Measurements from ENCODE around the gene RTL10.
"Not testable (repeated sequence)": the region's sequence is repeated elsewhere in the genome, so short reads cannot be mapped to it uniquely, and the experiment has no call there.

Gene RTL10

DNA sequence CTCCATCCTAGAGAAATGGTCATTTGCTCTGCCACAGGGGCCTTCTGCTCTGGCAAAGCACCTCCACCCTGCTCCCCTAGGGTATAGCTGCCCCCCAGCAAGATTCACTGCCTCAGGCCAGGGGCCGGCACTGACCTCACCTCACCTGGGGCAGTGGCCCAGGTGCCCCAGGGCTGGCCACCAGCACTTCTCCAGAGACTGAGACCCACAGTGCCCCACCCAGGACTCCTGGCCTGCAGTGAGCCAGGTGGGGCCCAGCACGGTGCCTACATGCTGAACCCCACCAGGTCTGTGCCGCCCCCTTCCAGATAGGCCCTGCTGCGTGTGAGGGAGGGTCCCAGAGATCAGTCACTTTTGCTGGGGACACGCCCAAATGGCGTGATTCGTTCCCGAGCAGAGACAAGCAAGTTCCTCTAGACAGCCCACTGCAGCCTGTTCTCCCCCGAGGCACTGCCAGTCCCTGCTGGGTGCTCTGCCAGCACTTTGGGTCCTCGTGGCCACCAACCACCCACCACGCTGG is 10.8 kb downstream of the RTL10 start:
- no peak for DNase-seq (ENCODE audit: low read depth in 3 of 3)

DNA sequence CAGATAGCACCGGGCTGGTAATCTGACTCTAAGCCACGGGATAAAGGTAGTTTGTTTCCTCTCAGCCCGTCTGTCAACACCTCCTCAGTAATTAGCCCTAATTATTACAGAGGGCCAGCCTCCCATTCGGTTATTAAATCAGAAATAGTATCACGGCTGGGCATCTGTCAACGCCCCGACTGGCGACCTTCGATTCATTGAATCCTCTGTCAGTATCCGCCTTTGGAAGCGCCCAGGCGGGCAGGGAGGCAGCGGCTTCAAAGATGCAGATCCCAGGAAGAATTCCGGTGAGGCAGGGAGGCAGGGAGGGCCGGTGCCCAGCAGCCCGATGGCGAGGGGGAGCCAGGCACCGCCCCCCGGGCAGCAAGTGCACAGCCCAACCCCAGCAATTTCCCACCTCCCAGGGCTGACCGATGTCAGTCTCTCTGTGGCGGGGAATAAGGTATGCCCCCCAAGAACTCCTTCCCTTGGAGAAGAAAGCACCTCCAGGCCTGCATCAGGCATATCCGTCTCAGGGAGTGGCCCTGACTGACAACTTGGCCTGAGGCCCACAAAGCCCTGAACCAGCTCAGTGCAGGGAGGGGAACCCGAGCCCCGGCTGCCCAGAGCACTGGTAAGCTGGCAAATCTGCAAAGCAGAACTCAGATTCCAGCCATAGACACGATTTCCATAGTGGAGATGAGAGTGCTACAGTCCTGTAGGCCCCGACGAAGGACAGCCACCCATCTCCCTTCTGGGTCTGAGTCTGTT is 11.4 kb downstream of the RTL10 start:
- DNase-seq (ENCODE audit: low read depth in 3 of 3), result no peak

DNA sequence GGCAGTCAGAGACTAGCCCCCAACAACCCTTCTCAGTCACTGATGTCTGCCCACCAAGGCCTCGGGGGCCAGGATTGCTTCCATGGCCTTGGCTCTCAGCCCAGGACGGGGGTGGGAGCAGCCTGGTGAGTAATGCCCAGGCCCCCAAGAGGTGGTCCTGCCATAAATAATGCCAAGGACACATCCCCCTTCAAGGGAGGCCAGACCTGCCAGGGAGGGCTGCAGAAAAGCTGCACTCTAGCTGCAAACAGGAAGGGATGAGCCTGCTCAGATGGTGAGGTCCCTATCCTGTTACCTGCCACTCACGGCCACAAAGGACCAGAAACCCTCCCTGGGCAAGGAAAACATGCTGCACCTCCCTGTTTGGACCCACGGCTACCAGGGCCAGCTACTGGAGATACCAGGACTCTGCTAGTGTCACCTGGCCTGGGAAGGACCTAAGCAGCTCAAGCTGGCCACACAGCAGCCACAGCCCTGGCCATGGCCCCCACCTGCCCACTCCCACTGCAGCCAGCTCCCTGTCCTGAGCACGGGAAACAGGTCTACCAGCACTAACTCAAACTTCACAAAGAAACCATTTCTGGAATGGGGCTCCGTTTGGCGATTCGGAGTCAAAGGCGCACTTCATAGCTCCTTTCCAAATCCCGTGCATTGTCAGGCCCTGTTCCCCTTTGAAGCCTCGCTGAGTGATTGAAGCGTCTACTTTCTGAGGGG is 12.1 kb downstream of the RTL10 start:
- no peak for DNase-seq (ENCODE audit: low read depth in 3 of 3)

DNA sequence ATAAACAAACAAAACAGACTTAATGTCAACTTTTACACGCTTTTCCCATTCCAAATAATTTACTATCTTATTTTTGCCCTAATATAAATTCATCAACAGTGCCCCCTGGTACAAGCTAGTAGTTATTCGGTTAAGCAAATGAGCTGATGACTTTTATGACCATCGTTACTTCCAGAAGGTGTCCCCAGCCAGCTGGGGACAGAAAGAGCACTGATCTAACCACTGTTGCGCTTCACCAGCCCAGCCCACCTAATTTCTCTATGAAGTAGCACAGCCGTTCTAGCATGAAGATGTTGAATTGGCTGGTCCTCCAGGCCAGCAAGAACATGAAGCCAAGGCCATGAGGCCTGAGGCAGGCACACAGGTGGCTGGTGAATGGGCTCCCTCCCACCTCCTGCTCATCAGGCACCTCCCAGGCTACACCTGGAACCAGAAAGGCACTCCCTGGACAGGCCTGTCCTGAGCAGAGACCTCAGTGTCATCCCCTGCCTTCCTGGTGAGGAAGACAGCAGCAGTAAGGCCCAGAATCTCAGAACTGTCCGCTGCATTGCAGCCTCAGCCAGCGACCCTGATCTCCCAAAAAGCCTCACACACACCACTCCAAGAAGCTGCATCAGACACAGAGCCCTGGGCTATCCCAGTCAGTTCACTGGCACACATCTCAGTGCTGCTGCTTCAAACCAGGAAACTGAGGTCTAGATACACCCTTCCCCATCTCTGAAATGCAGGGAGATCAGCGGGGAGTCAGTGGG is 12.9 kb downstream of the RTL10 start:
- no peak for DNase-seq (ENCODE audit: low read depth in 3 of 3)

DNA sequence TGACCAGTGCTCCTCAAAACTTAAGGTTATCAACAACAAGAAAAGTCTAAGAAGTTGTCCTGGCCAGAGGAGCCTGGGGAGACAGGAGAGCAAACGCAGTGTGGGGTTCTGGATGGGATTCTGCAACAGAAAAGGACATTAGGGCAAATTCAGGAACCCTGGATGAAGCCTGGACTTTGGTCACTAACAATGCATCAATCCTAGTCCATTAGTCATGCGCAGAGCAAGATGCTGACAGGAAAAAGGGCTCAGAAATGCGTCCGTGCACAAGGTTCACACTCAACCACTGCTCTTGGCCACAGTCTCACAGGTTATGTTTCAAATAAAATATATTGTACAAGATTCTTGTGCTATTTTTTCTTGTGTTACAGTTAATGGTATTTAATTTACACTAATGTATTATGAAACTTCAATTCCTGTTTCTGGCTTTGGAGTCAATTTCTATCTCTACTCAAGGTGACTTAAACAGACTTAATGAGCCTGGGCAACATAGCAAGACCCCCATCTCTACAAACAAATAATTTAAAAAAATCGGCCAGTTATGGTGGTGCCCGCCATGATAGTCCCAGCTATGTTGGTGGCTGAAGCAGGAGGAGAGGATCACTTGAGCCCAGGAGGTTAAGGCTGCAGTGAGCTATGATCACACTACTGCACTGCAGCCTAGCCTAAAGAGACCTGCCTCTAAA is 13.6 kb downstream of the RTL10 start:
- no peak for DNase-seq (ENCODE audit: low read depth in 3 of 3)

DNA sequence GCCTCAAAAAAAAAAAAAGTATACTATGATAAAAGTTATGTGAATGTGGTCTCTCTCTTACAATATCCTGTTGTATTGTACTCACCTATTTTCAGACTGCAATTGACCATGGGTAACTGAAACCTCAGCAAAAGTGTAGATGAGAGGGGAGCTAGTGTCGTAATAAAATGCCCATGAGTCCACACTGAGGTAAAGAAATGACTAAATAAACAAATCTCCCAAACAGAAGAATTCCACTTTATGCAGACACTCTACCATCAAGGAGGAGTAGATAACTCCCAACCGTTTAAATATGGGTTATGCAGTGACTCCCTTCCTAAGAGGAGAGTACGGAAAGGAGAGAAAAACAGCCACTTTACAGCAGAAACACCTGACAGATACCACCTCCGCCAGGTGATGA is 14.6 kb downstream of the RTL10 start:
- DNase-seq (ENCODE audit: low read depth in 3 of 3), result no peak

DNA sequence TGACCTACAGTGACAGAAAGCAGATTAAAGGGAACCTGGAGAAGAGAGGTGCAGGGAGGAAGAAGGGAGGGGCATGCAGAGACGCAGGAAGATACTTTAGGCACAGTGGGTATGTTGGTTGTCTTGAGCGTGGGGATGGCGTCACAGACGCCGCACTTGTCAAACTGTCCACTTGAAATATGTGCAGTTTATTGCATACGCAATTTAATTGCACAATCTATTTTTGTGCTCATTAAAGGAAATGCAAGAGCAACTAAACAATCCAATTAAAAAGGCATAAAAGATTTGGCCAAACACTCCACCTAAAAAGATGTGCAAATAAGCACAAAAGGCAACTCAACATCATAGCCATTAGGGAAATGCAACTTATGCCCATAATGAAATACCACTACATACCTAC is 16.8 kb downstream of the RTL10 start:
- no peak for DNase-seq (ENCODE audit: low read depth in 3 of 3)

DNA sequence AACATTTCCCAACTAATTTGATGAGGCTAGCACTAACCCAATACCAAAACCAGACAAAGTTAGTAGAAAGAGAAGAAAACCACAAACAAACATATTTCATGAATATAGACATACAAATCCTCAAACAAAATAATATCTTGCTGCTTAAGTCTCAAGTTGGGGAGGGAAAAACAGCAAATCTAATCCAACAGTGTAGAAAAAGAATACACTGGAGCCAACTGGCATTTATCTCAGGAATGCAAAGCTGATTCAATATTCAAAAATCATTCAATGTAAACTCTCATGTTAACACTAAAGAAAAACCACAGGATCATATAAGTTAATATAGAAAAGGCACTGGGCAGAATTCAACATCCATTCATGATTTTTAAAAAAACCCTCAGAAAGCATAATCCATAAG is 18.2 kb downstream of the RTL10 start:
- DNase-seq (ENCODE audit: low read depth in 3 of 3), result no peak

DNA sequence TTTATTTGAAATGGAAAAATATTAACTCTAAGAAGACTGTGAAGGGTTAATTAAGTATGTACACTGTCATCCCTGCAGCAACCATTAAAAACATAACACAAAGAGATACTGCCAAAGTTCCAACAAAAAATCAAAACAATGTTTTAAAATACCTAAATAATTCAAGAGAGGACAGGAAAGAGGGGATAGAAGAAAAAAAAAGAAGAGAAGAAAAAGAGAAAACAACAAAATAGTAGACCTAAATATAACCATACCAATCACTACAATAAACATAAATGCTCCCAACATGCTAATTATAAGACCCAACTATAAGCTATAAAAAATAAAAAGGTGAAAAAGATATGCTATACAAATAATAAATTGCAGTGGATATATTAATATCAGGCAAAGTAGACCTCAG is 20.1 kb downstream of the RTL10 start:
- DNase-seq (ENCODE audit: low read depth in 3 of 3), result no peak

DNA sequence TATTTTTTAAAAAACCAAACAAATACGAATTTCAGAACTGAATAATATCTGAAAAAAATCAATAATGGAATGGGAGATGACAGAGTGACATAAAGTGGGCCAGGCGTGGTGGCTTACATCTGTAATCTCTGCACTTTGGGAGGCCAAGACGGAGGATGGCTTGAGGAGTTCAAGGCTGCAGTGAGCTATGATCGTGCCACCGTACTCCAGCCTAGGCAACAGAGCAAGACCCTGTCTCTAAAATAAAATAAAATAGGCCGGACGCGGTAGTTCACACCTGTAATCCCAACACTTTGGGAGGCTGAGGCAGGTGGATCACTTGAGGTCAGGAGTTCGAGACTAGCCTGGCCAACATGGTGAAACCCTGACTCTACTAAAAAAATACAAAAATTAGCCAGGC is 21.3 kb downstream of the RTL10 start:
- DNase-seq (ENCODE audit: low read depth in 3 of 3), result not testable (repeated sequence)

DNA sequence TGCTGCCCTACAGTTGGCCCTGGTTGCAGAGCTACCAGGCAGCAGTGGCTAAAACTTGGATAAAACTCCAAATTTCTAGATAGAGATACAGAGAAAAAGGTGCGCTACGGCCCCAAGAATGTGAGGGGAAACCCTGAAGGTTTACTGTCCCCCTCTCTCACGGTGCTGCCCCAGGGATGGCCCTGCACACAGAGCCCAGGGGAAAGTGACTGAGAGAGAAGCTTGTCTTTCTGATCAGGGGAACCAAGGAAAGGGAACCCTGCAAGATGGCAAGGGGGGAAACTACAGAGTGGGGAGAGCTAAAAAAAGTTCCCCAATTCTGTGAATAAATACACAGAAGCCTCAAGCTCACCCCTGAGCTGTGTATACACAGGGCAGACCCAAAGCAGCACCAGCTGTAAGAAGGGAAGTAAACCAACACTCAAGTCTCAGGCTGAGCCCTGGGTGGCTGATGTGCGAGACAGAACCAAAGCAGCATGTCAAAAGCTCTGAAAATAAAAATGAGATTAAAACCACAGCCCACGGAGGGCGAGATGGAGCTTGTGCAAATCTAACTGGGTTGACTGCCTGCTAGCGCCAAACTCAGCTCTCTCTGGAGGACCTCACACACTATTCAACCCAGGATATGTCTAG is 22.1 kb downstream of the RTL10 start:
- DNase-seq (ENCODE audit: low read depth in 3 of 3), result no peak

DNA sequence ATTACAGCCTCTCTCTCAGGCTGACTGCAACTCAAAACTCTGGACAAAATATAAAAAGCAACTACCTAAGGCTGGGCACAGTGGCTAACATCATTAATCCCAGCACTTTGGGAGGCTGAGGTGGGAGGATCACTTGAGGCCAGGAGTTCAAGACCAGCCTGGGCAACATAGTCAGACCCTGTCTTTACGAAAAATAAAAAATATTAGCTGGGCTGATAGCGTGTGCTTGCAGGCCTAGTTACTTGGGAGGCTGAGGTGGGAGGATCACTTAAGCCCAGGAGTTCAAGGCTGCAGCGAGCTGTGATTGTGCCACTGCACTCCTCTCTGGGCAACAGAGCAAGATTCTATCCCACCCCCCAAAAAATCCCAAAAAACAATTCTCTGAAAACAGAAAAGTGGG is 22.7 kb downstream of the RTL10 start:
- DNase-seq (ENCODE audit: low read depth in 3 of 3), result not testable (repeated sequence)

DNA sequence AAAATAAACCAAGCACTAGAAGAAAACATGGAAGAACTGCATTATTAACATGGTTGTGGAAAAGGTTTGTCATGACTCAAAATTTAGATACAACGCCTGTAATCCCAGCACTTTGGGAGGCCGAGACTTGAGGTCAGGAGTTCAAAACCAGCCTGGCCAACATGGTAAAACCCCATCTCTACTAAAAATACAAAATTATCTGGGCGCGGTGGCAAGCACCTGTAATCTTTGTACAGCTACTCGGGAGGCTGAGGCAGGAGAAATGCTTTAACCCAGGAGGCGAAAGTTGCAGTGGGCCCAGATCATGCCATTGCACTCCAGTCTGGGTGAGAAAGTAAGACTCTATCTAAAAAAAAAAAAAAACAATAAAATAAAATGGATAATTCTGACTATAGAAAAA is 23.7 kb downstream of the RTL10 start:
- no peak for DNase-seq (ENCODE audit: low read depth in 3 of 3)

DNA sequence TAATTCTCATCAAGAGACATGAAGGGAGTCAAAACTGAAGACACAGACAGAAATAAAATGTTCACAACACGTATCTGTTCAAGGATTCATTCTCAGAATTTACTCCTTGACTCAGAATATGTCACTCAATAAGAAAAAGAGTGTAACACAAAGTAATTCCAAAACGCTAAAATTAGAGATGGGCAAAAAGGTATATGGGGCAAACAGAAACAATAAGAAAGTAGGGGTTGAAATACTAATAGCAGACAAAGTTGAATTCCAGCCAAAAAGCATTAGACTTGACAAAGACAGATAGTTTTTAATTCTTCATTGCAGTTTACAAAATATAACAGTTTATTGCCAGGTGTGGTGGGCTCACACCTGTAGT is 26.7 kb downstream of the RTL10 start:
- no peak for DNase-seq (ENCODE audit: low read depth in 3 of 3)

DNA sequence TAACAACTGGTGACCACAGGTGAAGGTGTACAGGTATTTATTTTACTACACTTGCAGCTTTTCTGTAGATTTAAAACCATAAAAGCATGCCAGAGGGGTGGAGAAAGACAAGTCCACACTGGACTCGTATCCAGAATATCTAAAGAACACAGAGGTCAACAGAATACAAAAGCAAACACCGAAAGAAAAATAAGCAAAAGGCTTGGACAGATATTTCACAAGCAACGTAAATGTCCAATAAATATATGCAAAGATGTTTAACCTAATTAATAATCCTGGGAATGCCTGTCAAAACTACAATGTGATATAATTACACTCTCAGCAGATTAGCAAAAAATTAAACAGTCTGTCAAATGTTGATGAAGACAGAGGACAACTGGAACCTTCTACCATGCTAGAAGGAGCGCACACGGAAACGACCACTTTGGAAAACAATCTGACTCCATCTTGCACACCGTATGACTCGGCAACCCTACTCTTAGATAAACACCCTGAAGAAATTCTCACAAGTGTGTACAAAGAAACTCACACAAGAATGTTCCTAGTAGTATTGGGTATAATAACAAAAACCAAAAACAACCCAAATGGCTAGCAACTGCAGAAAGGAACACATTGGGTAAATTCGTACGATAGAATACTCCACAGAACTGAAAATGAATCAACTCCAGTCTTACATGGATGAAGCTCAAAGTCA is 27.2 kb downstream of the RTL10 start:
- no peak for DNase-seq (ENCODE audit: low read depth in 3 of 3)

DNA sequence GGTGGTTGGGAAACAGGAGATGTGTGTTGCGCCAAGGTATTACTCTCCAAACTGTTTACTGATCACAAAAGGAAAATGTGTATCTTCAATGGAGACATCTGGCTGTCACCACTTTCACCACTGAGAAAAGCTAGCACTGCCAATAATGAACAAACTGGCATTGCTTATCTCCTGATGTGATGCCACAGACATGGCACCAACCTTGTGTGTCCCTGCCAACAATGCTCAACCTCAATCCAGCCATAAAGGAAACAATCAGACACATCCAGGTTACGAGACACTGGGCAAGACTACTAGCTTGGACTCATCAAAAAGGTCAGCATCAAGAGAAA is 28.1 kb downstream of the RTL10 start:
- no peak for DNase-seq (ENCODE audit: low read depth in 3 of 3)

DNA sequence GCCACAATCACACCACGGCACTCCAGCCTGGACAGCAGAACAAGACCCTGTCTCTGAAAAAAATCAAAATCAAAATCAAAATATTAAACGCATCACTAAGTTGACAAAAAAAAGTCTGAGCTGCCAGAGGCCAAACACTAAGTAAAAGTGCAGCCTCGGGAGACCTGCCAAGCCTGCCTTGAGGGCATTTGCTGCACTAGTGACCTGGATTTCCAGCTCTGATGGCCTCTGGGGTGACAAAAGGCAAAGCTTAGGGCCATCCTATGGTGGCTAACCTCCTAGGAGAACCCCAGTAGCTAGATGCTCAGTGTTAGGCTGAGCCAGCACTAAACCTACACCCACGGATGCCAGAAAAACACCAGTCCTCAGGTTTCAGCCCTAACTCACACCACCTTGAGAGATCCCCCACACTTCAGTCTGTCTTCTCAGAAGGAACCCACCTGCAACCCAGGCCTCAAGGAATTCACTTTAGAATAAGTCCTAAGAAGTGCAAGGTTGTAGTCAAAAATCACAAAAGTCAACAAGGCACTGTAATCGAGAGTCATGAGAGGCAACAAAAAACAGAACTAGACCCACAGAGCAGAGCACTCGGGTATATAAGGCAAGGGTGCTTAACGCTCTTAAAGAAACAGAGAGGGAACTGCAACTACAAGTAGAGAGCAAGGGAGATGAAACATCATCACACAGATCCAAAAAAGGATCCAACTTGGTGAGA is 28.6 kb downstream of the RTL10 start:
- no peak for DNase-seq (ENCODE audit: low read depth in 3 of 3)

DNA sequence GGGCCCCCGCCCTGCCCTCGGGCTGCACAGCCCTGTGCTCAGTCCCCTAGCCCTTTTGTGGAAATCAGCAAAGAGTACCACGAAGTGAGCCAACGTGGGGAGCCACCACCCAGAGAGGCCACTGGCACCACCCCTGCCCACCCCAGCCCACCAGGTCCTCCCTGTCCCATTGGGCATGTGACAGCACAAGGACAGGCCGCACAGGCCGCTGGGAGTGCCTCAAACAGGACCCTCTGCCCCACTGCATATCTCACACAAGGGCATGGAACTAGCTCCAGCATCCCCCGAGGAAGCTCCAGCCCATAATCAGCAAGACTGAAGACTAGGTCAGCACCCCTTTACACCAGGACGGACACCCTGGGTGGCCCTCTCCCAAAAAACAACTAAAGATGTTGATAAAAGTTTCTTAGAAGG is 29.7 kb downstream of the RTL10 start:
- DNase-seq (ENCODE audit: low read depth in 3 of 3), result no peak

DNA sequence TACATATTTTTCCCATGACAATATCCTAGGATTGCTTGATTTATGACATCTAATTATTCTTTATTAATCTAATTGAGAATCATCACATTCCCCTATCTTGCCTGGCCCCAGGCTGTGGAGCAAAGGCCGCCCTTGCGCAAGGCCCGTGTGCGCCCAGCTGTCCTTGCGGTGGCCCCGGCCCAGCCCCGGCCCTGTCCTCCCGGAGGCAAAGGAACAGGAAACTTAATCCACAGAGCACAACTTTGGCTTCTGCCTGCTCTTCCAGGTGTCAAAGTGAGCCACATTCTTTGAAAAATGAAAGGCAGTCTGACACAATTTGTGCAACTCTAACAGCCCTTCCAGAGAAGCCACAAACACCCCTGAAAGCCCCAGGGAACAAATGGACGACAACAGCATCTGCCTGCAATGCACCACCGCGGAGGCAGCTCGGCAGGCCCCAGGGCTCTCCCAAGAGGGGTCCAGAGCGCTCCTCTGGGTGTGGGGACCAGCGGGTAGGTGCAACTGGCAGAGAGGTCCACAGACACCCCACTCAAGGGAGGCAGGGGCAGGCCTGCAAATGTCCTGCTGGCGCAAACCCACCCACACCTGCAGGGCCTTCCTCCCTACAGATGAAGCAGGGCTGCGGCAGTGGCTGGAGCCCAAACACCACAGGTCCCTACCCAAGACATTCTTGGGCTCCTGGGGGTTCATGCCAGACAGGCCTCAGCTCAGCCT is 30.3 kb downstream of the RTL10 start:
- no peak for DNase-seq (ENCODE audit: low read depth in 3 of 3)

DNA sequence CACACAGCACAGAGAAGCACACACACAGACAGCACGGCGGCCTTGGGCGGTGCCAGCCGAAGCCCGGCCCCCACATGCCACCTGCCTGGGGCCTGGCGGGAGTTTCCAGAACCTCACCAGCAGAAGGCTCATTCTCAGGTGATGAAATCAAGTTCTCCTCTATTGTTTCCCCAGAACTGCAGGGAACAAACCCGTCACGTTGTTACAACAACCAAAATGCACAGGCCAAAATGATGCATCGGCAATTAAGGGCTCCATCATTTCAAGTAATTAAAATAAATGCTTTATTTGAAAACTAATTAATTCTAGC is 30.8 kb downstream of the RTL10 start:
- no peak for DNase-seq (ENCODE audit: low read depth in 3 of 3)

All from stimulated activated CD4-positive, alpha-beta T cell treated with anti-CD3 and anti-CD28 coated beads, TNF-alpha, amount 100 ng/mL, for 24 hours (primary cell).